SW480 (cell line): ENCODE data around the gene EHD1.

Experiments
- DNase-seq: peaks from one replicate; pipeline ENCODE4 v3.0.0-alpha.2; 2016; ENCODE audit warnings: low spot score

Gene EHD1

DNA sequence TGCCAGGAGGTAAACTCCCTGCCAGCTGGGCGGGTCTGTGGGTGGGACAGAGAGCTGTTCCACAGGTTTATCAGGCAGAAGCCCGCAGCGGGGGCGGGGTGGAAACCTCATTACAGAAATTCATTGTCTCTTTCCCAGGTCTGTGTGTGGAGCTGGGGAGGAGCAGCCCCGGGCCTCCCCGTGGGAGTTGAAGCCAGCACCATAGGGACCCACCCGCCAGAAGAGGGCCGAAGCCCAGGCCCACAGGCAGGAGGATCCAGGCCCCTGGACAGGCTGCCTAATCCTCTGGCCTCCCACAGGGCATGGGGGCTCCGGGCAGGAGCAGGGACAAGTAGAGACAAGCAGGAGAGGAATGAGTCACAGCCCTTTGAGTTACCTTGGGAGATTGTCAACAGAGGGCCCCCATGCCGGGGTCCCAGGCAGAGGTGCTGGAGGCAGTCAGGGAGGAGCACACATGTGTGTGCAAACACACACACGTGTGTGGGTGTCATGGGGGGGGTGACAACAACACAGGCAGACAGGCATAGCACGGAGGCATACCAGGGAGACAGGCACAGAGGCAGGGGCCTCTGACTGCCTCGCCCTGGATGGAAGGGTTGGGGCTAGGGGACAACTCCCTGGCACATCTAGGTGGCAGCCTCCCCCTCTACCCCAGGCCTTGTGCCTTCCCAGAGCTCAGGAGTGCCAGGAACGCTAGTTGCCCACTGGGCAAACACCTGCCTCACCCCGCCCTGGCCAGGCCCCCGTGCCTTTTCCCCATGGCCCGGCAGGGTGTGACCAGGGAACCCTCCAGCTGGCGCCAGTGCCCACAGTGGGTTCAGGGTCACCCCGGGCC, 35.4 kb downstream of the EHD1 start:
- DNase-seq: peak; percentile 80

DNA sequence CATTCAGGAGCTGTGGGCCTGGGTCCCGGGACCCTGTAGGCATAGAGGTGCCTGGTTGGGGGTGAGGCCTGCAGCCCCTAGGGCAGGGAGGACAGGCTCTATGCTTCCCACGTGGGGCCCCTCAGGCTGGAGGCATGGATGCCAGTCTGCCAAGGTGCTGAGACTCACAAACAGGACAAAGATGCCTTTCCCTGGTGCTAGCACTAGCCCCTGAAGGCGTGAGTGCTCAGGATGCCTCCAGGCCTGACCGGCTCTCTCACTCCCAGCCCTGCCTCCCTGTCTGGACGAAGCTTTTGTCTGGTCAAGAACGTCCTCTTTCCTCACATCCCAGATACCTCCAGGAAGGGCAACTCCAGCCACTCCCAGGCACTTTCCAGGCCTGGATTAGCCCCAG, 36.1 kb downstream of the EHD1 start:
- DNase-seq: no peak

DNA sequence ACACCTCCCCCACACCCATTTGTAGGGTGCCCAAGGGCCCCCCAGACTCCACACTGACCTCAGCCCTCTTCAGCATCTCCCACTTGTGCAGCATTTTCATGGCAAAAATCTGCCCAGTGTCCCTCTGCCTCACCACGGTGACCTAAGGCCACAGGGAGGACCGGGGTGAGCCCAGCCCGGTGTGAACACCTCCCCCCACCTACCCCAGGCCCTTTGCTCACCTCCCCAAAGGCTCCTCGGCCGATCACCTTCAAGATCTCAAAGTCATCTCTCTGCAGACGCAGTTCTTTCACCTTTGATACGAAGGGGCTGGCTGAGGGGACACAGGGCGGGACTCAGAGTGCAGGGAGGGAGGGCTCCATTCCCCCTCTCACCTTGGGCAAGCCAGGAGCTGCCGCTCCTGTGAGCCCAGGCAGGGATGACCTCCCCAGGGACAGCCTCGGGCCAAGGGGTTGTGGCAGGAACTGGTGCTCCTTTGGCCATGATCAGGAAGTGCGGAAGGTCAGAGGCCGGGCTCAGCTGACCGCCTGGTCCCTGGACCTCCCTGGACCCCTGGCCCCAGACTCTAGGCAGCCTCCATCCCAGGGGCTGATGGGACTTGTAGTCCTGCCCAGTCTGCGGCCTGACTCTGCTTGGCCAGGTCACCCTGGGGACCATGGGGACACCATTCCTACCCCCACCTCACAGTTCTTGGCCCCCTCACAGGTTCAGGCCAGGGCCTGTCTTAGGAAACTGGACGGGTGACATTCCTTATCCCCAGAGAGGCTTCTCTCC, 36.6 kb downstream of the EHD1 start:
- no peak for DNase-seq

DNA sequence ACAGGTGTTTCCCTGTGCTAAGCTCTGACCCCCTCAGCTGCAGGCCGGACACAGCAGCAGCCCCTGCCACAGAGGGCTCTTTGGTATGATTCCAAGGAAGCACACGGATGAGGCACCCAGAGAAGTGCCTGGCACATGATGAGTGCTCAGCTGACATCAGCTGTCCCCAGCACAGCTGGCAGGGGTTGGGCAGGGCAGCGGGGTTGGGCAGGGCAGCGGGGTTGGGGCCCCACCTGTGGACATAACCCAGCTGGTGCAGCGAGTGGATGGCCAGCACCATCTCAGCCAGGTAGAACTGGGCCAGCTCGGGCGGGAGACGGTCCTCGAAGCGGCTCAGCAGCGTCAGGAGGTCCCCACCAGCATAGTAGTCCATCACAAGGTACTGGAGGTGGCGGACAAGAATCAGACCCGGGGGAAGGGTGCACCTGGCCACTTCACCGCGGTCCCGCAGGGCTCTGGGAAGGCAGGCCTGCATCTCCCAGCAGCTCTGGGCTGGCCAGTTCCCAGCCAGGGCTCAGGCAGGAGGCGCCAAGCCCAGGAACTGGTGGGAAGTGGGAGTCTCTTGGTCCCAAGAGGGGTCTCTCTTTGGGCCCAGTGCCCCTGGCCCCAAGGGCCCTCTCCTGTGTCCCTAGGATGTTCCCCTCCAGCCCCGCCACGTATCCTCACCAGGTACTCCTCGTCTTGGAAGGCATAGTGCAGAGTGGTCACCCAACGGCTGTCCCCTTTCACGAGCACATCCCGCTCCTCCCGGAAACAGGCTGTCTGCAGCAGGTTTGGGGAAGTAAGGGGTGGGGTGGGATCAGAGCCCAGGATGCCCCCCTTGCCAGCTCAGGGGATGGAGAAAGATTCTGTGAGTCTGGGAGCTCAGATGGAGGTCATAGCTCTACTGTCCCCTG, 38.3 kb downstream of the EHD1 start:
- DNase-seq: no peak

DNA sequence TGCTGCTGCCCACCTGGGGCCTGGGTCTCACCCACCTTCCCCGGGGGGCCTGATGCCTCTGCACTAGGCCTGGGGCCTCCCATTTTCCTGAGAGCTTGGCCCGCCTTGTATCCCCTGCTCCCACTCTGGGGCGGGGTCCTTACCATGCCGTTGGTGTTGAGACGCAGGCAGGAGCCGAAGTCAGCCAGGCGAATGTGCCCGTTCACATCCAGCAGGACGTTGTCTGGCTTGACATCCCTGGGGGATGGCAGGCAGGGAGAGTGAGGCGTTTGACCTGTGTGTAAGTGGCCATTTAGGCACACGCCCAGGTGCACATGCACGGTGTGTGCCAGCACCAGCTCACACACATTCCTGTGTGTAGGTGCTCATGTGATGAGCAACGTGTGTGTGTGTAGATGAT, 39.1 kb downstream of the EHD1 start:
- no peak for DNase-seq

DNA sequence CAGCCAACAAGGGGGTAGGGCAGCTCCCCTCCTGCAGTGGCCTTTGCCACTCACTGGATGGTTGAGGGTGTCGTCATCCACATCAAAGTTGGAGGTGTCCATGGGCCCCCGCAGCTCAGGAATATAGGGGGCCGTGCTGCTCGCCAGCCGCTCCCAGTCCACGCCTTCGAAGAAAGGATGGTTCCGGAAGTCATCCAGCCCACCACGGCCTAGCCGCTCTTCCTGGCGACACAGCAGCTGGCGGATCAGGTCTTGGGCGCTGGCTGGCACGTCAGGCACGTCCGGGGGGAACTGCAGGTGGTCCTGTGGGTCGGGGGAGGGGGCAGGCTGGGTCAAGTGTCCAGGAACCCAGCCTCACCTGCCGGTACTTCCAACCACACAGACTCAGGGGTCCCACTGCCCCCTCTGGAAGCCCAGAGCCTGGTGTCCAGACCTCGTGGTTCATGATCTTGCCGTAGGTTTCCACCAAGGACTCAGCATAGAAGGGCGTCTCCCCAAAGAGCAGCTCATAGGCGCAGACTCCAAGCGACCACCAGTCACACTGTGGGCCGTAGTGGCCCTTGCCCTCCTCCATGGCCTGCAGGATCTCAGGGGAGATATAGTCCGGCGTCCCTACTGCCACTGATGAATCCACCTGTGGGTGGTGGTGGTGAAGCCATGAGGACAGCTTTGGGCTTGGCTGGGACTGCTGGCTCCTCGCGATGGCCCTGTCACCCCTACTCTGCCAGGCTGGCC, 39.7 kb downstream of the EHD1 start:
- DNase-seq: no peak

DNA sequence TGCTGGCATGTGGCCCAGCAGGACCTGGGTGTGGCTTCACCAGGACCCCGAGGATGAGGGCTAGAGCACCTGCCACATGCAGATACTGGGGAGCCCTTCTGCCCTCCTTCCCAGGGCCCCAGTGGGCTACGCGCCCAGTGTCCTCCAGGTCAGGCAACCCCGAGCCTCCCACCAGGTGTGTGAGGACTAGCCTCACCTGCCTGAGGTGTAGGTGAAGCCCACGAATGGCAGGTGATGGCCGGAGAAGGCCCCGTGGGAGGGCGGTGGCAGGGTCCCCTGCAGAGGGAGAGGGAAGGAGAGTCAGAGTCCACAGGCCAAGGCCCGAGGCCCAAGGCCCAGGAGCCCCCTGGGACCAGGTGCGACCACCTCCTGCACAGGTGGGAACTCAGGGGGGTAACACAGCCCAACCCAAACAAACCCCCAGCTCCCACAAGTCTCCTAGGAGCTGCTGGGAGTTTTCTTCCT, 40.5 kb downstream of the EHD1 start:
- no peak for DNase-seq

DNA sequence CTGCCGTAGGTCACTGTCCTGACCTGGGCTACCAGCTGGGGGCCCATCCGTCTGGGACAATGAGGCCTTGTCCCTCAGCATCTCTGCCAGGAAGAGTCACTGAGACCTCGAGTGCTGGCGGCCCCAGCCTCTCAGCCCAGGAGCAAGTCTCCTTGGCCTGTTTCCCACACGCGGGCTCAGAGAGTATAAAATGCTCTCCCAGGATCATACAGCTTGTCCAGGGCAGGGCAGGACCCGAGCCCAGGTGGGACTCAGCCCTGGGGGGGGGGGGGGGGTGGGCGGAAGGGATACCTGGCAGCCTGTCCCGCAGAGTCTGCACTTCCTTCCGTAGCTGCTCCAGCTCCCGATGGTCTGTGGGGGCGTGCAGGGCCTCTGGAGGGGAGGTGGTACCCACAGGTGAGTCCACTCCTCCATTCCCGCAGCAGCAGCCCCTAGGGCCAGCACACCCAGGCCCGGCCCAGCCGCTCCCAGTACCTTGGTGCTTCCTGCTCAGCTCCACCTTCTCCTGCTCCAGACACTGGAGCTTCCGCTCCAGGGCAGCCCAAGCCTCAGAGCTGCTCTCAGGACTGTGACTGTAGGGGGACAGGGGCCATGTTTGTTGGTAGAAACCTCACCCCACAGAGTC, 41.9 kb downstream of the EHD1 start:
- DNase-seq: no peak

DNA sequence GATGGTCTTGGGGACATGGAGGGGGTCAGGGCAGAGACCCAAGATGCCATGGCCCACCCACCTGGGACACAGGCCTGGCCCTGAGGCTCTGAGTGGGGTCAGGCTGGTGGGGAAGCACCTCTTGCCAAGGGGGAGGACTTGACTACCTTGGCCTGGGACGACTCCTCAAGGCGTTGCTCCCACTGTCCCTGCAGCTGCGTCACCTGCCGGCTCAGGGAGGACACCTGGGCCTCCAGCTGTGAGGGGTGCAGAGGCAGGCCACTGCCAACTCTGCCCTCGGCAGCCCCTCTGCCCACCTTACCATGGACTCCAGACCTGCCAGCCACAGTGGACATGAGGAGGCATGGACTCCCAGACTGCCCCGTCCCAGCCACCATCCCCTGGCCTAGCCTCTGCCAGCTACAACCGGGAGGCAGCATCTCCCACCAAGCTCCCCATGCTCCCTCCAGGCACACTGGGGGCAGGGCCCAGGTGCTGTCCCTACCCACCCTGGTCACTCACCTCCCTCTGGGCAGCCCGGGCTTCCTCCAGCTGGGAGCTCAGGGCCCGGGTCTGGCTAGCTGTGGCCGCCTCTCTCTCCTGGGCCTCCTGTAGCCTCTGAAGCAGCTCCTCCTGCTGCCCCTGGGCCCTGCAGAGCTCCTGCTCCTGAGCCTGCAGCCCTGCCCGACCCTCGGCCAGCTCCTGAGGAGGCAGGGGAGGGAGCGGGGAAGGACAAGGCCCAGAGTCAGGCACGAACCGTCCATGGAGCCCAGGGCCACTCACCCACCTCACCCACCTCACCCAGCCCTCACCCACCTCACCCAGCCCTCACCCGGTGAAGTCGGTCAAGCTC, 42.6 kb downstream of the EHD1 start:
- DNase-seq: no peak

DNA sequence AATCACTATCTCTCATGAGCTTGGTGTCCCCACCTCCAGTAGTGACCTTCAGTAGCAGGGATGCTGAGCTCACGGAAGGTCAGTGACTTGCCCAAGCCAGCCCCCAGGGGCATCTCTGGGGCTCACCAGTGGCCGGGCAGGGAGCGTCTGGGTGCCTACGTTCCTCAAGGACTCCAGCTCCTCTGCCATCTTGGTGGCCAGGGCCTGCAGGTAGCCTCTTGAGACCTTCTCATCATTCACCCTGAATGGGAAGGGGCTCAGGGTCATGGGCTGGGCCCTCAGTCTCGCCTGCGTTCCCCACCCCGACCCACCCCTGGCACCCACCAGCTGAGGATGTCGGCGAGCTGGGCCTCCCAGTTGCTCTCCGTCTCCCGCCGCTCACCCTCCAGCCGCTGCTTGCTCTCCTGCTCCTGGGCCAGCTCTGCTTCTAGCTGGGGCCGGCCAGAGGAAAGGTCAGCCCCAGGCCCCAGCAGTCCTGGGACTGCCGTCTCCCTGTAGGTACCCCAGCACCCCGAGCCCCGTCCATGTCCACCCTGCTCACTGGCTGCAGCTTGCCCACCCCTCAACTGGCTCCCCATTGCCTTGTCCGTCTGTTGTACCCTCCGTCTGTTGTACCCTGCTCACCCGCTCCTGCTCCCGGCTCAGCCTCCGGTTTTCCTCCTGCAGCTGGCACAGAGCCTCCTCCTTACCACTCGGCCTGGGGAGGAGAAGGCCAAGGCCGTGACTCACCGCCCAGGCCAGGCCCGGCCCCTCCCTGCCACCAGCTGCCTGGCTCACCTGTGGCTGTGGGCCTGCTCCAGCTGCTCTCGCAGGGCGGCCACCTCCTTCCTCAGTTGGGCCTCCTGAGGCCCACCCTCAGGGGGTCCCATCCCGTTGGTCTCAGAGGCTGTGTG, 43.5 kb downstream of the EHD1 start:
- DNase-seq: peak; percentile 49

DNA sequence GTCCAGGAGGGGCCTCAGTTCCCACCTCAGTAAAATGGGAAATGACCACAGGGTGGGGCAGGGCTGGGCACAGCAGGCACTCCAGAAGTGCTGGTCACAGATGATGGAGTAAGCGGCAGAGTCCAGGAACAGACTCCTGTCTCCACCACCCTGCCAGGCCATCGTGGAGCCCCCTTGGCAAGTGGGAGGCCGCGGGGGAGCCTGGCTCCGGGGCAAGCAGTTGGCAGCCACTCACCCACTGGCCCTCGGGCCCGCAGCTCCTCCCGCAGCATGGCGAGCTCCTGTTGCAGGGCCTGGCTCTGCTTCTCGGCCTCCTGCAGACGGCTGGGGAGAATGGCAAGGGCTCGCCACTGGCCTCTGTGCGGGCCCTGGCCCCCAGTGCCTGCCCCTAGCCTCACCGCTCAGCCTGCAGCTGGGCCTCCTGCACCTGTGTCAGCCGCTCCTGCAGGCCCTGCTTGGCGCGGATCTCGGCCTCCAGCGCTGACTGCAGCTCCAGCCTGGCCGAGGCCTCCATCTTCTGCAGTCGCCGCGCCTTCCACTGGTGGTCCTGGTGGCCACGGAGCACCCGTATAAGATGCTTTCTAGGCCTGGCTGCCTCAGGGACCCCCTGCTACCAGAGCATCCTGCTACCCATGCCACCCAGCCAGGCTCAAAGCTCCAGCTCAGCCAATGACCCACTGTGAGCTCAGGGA, 44.2 kb downstream of the EHD1 start:
- no peak for DNase-seq

DNA sequence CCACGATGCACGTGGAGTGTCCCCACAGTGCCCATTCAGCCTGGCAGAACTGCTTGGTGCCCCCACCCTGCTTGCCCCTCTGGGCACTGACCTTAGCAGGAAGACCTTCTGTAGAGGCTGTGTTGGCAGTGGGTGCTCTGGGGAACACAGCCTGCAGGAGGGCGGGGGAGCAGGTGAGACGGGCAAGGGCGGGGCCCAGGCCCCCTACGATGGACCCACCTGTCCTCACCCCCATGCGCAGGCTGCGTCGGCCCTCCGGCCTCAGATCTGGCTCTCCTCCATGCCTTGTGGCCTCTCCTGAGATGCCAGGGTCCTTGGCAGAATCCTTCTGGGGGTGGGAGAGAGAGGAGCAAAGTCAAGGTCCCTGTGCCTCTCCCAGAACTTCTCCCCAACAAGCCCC, 44.9 kb downstream of the EHD1 start:
- DNase-seq: no peak

DNA sequence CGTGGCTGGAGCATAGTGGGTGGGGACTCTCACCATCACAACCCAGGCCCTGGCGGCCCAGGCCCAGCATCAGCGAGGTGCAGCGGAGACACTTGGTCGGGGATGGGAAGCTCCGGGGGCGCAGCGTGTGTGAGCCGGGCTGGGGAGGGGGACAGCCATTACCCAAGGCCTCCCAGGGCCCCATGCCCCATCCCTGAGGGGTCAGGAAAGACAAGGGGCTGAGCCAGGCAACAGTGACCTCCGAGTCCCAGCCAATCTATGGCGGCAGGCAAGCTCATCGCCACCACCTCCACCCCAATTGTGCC, 45.3 kb downstream of the EHD1 start:
- DNase-seq: no peak

DNA sequence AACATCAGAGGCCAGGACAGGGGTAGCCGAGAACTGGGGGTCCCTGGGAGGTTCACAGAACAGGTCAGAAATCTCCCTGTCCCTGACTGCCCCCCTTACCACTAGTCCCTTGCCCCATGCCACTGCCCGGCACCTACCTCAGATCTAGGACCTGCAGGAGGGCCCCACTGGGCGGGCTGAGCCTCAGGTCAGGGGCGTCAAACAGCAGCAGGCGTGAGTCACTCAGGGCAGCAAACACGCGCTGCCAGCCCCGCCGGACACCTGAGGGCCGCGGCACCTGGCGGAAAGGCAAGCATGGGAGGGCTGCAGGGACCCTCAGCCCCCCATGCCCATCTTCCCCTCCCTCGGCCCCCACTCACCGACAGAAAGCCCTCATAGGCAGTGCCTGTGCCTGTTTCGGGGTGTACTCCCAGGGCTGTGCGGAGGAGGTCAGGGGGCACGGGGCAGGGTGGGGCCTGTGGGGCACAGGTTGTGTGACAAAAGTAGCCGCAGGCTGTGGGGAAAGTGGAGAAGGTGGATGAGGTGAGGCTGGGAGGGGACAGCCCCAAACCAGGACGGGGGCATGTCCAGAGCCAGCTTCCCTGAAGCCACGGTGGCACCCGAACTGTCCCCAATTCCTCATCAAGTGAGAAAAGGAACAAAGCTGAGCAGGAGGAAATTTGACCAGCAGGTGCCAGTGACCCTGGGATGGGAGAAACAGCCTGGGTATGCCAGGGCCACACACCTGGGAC, 45.8 kb downstream of the EHD1 start:
- no peak for DNase-seq

DNA sequence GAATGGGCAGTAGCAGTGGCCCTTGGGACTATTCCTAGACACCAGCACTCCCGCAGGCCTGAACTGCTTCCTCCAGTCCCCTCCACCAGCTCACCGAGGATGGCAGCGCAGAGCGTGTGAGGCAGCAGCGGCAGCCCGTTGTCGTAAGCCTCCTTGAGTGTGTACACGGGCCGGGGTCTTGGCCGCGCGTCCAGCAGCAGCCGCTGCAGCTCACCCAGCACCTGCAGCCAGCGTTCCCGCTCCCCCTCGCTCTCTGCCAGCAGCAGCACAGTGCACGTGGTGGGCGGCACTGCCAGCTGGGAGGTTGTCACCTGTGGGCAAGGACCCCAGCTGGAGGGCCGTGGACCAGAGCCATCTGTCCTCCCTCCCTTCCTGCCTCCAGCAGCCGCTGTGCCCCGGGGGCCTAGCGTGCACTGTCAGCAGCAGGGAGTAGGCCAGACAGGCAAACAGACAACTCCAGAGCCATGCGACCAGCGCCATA, 47.0 kb downstream of the EHD1 start:
- DNase-seq: no peak

DNA sequence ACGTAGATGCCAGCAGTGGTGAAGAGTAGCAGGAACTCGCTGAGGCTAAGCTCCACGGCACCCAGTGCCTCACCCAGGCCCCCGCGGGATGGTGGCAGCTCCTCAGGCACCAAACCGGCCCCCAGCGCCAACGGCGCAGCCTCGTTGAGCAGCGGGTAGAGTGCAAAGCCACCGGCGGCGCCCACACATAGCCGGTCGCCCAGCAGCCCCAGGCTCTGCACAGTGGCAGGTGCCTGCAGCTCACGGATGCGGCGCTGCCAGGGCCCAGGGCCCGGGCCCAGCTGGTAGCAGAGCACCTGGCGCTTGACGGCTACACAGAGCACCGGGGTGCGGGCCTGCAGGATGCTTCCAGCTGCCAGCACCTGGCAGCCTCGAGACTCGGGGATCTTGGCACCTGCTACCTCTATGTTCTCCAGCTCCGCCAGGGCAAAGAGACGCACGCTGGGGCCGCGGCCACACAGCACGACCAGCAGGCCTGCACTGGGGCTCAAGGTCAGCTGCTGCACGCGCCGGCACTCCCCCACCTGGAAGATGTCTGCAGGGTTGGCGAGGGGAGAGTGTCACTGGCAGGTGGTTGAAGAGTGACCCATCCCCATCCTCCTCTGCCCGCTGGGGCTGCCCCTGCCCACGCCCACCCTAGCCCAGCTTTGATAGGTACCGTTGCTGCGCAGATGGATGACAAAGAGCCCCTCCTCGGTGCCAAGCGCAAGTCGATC, 48.7 kb downstream of the EHD1 start:
- DNase-seq: no peak

DNA sequence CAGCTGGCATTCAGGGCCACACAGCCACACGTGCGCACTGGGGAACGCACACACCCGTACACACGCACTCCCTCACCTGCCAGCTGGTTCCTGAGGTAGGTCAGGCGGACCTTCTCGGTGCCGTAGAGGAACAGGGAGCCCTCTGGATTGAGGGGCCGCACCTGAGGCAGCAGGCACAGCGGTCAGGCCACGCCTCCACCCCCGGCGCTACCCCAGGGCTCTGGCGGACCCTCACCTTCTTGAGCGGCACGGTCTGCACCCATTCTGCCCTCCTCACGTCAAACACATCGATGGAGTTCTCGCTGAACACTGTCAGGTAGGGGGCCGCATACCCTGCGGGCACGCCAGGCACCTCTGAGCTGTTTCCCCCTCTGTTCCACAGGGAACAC, 51.0 kb downstream of the EHD1 start:
- no peak for DNase-seq
